ENCODE results near the gene ENSA.
A peak's percentile ranks its signal among the peaks of the same experiment; 100 is the strongest.
"Not testable (repeated sequence)": the region's sequence is repeated elsewhere in the genome, so short reads cannot be mapped to it uniquely, and the experiment has no call there.

Gene ENSA

DNA sequence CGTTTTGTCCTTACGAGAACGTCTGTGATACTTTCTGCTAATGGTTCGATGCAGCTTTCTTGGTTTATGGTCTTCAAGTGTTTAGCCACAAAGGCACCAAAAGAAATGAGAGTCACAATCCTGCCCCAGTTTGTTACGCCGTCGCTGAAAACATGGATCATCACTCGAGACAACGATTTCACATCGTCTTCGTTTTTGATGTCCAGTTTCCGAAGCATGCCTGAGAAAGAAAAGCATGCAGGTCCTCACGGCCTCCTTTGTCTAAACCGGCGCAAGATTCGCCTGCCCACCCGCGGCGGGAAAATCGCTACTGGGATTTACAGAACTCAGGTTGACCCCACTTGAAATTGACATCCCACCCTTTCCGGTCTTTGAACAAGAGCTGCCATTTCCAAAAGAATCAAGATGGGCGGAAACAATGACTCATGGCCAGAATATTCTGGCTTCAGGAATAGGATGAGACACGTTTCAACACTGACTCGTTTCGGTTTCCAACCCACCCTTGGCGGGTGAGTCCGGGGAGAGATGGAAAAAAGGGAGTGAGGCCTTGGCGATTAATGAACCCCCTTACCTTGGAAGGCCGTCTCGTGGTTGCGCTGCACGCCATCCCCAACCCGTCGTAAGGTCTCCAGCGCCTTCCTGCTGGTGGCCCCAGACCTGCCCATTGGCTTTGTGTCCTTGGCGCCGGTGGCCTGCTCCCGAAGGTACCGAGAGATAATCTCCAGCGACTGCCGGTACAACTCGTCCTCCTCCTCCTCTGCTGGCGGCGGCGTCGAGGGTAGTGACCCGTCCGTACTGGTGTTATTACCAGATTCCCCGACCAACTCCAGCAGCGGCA, 50.9 kb downstream of the ENSA start:
- peak overlapping the region; percentile 94 for H3K4me3 ChIP-seq (ENCODE audit: low read length)
- H3K4me1 ChIP-seq (ENCODE audit: control insufficient read depth, low read depth, low read length): peaks cover 35% of the 10 kb centered on the region
- peaks cover 50% of the 10 kb centered on the region for H3K36me3 ChIP-seq (ENCODE audit: control insufficient read depth, low read depth, low read length)
- H3K27ac ChIP-seq (ENCODE audit: low read length): peak overlapping the region; percentile 97
- H3K9me3 ChIP-seq (ENCODE audit: control insufficient read depth, low read depth, low read length): no peaks in the 10 kb centered on the region
- no peaks in the 10 kb centered on the region for H3K27me3 ChIP-seq (ENCODE audit: control insufficient read depth, insufficient read depth, low read length)
- peak overlapping the region; percentile 100 for H3K9ac ChIP-seq (ENCODE audit: low read length)

DNA sequence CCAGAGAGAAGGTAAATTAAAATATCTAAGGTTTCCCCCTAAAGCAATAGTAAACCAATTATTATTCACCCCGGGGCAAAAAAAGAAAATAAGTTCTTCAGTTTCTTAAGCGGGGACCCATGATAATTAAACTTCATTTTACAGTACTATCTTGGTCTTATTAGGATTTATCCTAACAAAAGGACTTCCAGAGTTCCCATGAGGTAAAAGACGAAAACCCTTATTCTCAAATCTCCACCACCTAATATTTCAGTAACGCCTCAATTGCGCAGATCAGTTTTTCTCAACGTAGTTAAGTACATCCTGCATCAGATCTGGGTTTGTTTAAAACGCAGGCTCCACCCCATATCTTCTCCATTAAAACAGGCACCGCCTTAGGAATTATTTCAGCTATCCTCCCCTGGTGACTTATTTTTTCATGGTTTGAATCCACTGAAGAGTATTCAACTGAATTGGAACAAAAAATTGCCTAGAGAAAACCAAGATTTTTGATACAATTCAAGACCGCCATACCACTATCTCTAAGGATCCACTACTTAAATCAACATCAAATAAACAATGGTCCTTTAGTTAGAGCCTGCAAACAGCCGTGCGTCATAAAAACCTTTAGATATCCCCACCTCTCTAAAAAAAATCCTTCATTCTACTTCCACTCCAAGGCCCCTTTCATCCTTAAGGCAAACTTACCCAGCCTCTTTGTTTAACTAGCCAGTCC, 51.7 kb downstream of the ENSA start:
- H3K4me1 ChIP-seq (ENCODE audit: control insufficient read depth, low read depth, low read length): peaks cover 43% of the 10 kb centered on the region
- H3K36me3 ChIP-seq (ENCODE audit: control insufficient read depth, low read depth, low read length): peaks cover 58% of the 10 kb centered on the region
- peak overlapping the region; percentile 94 for H3K4me3 ChIP-seq (ENCODE audit: low read length)
- H3K27me3 ChIP-seq (ENCODE audit: control insufficient read depth, insufficient read depth, low read length): no peaks in the 10 kb centered on the region
- peak overlapping the region; percentile 100 for H3K9ac ChIP-seq (ENCODE audit: low read length)
- peak overlapping the region; percentile 97 for H3K27ac ChIP-seq (ENCODE audit: low read length)
- no peaks in the 10 kb centered on the region for H3K9me3 ChIP-seq (ENCODE audit: control insufficient read depth, low read depth, low read length)

DNA sequence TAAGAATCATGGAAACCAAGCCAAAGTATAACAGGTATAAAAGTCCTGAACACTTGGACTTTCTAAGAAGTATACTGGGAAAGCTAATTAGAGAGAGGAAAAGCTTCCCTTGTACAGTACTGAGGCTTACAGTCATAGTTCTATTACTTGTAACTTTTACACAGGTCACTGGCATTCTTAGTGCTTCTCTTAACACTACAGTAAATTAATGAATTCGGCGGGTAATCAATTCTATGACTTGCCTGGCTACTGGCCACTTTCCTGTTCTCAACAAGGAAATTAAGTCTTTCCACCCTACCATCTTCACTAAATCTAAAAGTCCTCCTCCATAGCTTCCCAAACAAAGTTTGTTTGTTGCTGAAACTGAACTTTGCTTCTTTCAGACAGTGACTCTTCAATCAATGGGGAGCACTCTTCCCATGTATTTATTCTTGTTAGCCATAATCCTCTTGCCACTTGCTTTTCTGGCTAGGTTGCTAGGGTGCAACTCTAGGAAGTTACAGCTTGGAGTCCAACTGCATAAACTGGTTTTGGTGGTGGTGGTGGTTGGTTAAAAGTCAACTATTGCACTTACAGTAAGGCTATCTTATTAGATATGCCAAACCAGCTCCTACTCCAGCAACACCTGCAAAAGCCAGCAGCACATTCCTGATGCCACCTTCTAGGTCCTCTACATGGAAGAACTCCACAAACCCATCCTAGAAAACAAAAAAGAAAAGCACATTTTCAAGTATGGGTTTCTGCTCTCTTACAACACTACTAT, 52.4 kb downstream of the ENSA start:
- no peaks in the 10 kb centered on the region for H3K9me3 ChIP-seq (ENCODE audit: control insufficient read depth, low read depth, low read length)
- peaks cover 62% of the 10 kb centered on the region for H3K36me3 ChIP-seq (ENCODE audit: control insufficient read depth, low read depth, low read length)
- H3K27ac ChIP-seq (ENCODE audit: low read length): peak overlapping the region; percentile 15
- peak overlapping the region; percentile 94 for H3K4me3 ChIP-seq (ENCODE audit: low read length)
- H3K27me3 ChIP-seq (ENCODE audit: control insufficient read depth, insufficient read depth, low read length): no peaks in the 10 kb centered on the region
- peaks cover 43% of the 10 kb centered on the region for H3K4me1 ChIP-seq (ENCODE audit: control insufficient read depth, low read depth, low read length)
- H3K9ac ChIP-seq (ENCODE audit: low read length): peak overlapping the region; percentile 100

- no peak overlapping the region for H3K27ac ChIP-seq (ENCODE audit: low read length)
- H3K4me1 ChIP-seq (ENCODE audit: control insufficient read depth, low read depth, low read length): peaks cover 43% of the 10 kb centered on the region
- H3K27me3 ChIP-seq (ENCODE audit: control insufficient read depth, insufficient read depth, low read length): no peaks in the 10 kb centered on the region
- H3K9me3 ChIP-seq (ENCODE audit: control insufficient read depth, low read depth, low read length): no peaks in the 10 kb centered on the region
- H3K9ac ChIP-seq (ENCODE audit: low read length): peak overlapping the region; percentile 100
- peak overlapping the region; percentile 94 for H3K4me3 ChIP-seq (ENCODE audit: low read length)
- H3K36me3 ChIP-seq (ENCODE audit: control insufficient read depth, low read depth, low read length): peaks cover 63% of the 10 kb centered on the region
These were observed 53.1 kb downstream of the ENSA start for GRCh38 chr1:150576367-150576711.

GRCh38 chr1:150575518-150576366, 53.7 kb downstream of the ENSA start:
- Histone ChIP-seq H3K27me3 (ENCODE audit: control insufficient read depth, insufficient read depth, low read length) (no peaks in the 10 kb centered on the region), H3K4me1 (ENCODE audit: control insufficient read depth, low read depth, low read length) (peaks cover 43% of the 10 kb centered on the region), H3K9me3 (ENCODE audit: control insufficient read depth, low read depth, low read length) (no peaks in the 10 kb centered on the region), H3K9ac (ENCODE audit: low read length) (peak overlapping the region; percentile 100), H3K27ac (ENCODE audit: low read length) (no peak overlapping the region), H3K36me3 (ENCODE audit: control insufficient read depth, low read depth, low read length) (peaks cover 67% of the 10 kb centered on the region), H3K4me3 (ENCODE audit: low read length) (peak overlapping the region; percentile 94)

GRCh38 chr1:150575072-150575489, 54.3 kb downstream of the ENSA start:
- H3K4me1 ChIP-seq (ENCODE audit: control insufficient read depth, low read depth, low read length): peaks cover 46% of the 10 kb centered on the region
- no peak overlapping the region for H3K27ac ChIP-seq (ENCODE audit: low read length)
- H3K9ac ChIP-seq (ENCODE audit: low read length): peak overlapping the region; percentile 100
- H3K4me3 ChIP-seq (ENCODE audit: low read length): peak overlapping the region; percentile 94
- no peaks in the 10 kb centered on the region for H3K27me3 ChIP-seq (ENCODE audit: control insufficient read depth, insufficient read depth, low read length)
- H3K9me3 ChIP-seq (ENCODE audit: control insufficient read depth, low read depth, low read length): no peaks in the 10 kb centered on the region
- H3K36me3 ChIP-seq (ENCODE audit: control insufficient read depth, low read depth, low read length): peaks cover 67% of the 10 kb centered on the region

GRCh38 chr1:150574260-150575071, 54.9 kb downstream of the ENSA start:
- no peak overlapping the region for H3K27ac ChIP-seq (ENCODE audit: low read length)
- H3K9ac ChIP-seq (ENCODE audit: low read length): no peak overlapping the region
- H3K9me3 ChIP-seq (ENCODE audit: control insufficient read depth, low read depth, low read length): no peaks in the 10 kb centered on the region
- H3K4me3 ChIP-seq (ENCODE audit: low read length): peak overlapping the region; percentile 94
- peaks cover 49% of the 10 kb centered on the region for H3K4me1 ChIP-seq (ENCODE audit: control insufficient read depth, low read depth, low read length)
- H3K36me3 ChIP-seq (ENCODE audit: control insufficient read depth, low read depth, low read length): peaks cover 70% of the 10 kb centered on the region
- no peaks in the 10 kb centered on the region for H3K27me3 ChIP-seq (ENCODE audit: control insufficient read depth, insufficient read depth, low read length)

GRCh38 chr1:150573648-150574071, 55.8 kb downstream of the ENSA start:
- Histone ChIP-seq H3K4me1 (ENCODE audit: control insufficient read depth, low read depth, low read length) (peaks cover 57% of the 10 kb centered on the region), H3K36me3 (ENCODE audit: control insufficient read depth, low read depth, low read length) (peaks cover 68% of the 10 kb centered on the region)
- not testable (repeated sequence) for H3K27ac ChIP-seq (ENCODE audit: low read length); H3K9me3 ChIP-seq (ENCODE audit: control insufficient read depth, low read depth, low read length); H3K27me3 ChIP-seq (ENCODE audit: control insufficient read depth, insufficient read depth, low read length); H3K9ac ChIP-seq (ENCODE audit: low read length); H3K4me3 ChIP-seq (ENCODE audit: low read length)

GRCh38 chr1:150572918-150573647, 56.3 kb downstream of the ENSA start:
- Histone ChIP-seq H3K27me3 (ENCODE audit: control insufficient read depth, insufficient read depth, low read length) (no peaks in the 10 kb centered on the region), H3K4me3 (ENCODE audit: low read length) (no peak overlapping the region), H3K27ac (ENCODE audit: low read length) (no peak overlapping the region), H3K4me1 (ENCODE audit: control insufficient read depth, low read depth, low read length) (peaks cover 63% of the 10 kb centered on the region), H3K9me3 (ENCODE audit: control insufficient read depth, low read depth, low read length) (no peaks in the 10 kb centered on the region), H3K9ac (ENCODE audit: low read length) (no peak overlapping the region), H3K36me3 (ENCODE audit: control insufficient read depth, low read depth, low read length) (peaks cover 62% of the 10 kb centered on the region)
